GM19372 (cell line): Measurements from ENCODE around the gene RNASE2.
"Not testable (repeated sequence)": the region's sequence is repeated elsewhere in the genome, so short reads cannot be mapped to it uniquely, and the experiment has no call there.

Experiments
- ATAC-seq: cut with Tn5 transposase; IDR thresholded peaks from one replicate; pipeline ENCODE4 v1.9.1; 2021; ENCODE audit warnings: mild to moderate bottlenecking, low read depth, moderate library complexity; ENCODE audit not compliant: unreplicated experiment

The RNASE2 gene

GRCh38 chr14:20980906-20981305, 25.6 kb downstream of the RNASE2 start:
- no peak for ATAC-seq

GRCh38 chr14:20982646-20983369, 27.5 kb downstream of the RNASE2 start:
- no peak for ATAC-seq

GRCh38 chr14:20985650-20986049, 30.4 kb downstream of the RNASE2 start:
- not testable (repeated sequence) for ATAC-seq

GRCh38 chr14:20986811-20987210, 31.5 kb downstream of the RNASE2 start:
- no peak for ATAC-seq

- no peak for ATAC-seq
These were observed 33.6 kb downstream of the RNASE2 start for GRCh38 chr14:20988717-20989470.

GRCh38 chr14:20989471-20989786, 34.1 kb downstream of the RNASE2 start:
- no peak for ATAC-seq

- ATAC-seq = peak; percentile 95
These were observed 34.7 kb downstream of the RNASE2 start, which contains the start of gene METTL17 for GRCh38 chr14:20989787-20990600. TSS of gene METTL17 (plus strand) at chr14:20989980. CDS start at chr14:20990003, 23 bp downstream.

GRCh38 chr14:20996521-20996920, 41.2 kb downstream of the RNASE2 start:
- no peak for ATAC-seq

GRCh38 chr14:20997115-20997514, 41.8 kb downstream of the RNASE2 start:
- ATAC-seq = no peak

- ATAC-seq = no peak
These were observed 42.3 kb downstream of the RNASE2 start for GRCh38 chr14:20997564-20997963.

- ATAC-seq = no peak
These were observed 42.9 kb downstream of the RNASE2 start for GRCh38 chr14:20998139-20998538.

GRCh38 chr14:20998674-20999366, 43.5 kb downstream of the RNASE2 start, which contains the start of gene SLC39A2:
TSS of gene SLC39A2 (plus strand) at chr14:20999293. CDS start at chr14:20999447, 154 bp downstream.
- ATAC-seq = no peak

GRCh38 chr14:20999591-20999990, 44.3 kb downstream of the RNASE2 start:
- no peak for ATAC-seq

GRCh38 chr14:21001218-21001617, 45.9 kb downstream of the RNASE2 start:
- ATAC-seq = no peak

- ATAC-seq = no peak
These were observed 48.6 kb downstream of the RNASE2 start for GRCh38 chr14:21003788-21004346.
